G401 (cell line): ENCODE measurements around the gene IPPK. TPM values are rescaled to one million over a fixed set of nuclear protein-coding genes. Genes with fewer than 3 reads are reported as not detected.
"Not testable (repeated sequence)": the region's sequence is repeated elsewhere in the genome, so short reads cannot be mapped to it uniquely, and the experiment has no call there.

Experiments
- DNase-seq: peaks from one replicate; pipeline ENCODE4 v3.0.0-alpha.2; 2015; ENCODE audit warnings: low spot score
- in situ Hi-C: cut with HindIII; loops from 2 replicates; pipeline ENCODE4 v1.10.0; 2016; ENCODE audit warnings: low sequenced_read_pairs, mixed read lengths
- total RNA-seq: library from RNA; depleted of rRNA; stranded (reverse); fragments of >200 nt; shearing (Covaris generic); gene quantifications from 2 replicates; pipeline ENCODE4 v1.2.3, GENCODE V29; 2014

IPPK gene
- total RNA-seq, 1 experiment from 2014 or later = 15.9 TPM

DNA sequence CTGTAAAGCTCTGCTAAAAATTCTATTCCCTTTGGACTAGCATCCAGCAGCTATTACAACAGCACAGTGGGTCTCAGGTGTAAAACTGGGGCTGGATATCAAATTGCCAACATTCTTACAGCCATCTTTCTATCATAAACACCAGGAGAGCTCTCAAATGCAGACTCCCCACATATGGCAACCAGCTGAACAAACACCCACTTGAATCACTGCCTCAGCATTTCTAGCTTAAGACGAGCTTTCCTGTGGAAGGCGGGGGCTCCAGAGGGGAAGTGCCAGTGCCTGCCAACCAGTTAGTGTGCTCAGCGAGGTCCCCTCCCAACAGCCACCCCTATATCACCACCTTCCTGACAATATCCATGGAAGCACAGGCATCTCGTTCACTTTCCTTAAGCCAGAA lies 62.2 kb downstream of the IPPK start:
- in situ Hi-C loops = no loop called here
- no peak for DNase-seq

DNA sequence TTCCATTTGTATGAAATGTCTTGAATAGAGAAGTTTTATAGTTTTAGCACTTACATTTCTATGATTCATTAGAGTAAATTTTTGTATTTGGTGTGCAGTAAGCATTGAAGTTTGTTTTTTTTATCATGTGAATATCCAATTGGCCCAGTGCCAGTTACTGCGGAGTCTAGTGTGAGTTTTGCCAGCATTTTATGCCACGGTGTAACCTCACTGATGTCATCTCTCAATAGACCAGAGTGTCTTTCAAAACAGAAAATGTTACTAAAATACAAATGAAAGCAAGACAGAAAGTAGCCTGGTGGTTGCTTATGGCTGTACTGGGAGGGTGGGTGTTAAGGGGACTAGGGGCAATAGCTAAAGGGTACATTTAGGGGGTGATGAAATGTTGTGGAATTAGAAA lies 62.8 kb downstream of the IPPK start:
- DNase-seq = peak; percentile 27
- in situ Hi-C loops = no loop called here

DNA sequence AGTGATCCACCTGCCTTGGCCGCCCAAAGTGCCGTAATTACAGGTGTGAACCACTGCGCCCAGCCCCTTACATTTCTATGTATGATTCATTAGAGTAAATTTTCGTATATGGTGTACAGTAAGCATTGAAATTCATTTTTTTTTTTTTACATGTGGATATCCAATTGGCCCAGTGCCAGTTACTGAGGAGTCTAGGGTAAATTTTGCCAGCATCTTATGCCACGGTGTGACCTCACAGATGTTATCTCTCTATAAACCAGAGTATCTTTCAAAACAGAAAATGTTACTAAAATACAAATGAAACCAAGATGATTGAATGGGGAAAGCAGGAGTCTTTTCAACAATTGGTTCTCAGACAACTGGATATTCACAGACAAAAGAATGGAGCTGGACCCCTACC lies 64.7 kb downstream of the IPPK start:
- in situ Hi-C loops = no loop called here
- DNase-seq = no peak

DNA sequence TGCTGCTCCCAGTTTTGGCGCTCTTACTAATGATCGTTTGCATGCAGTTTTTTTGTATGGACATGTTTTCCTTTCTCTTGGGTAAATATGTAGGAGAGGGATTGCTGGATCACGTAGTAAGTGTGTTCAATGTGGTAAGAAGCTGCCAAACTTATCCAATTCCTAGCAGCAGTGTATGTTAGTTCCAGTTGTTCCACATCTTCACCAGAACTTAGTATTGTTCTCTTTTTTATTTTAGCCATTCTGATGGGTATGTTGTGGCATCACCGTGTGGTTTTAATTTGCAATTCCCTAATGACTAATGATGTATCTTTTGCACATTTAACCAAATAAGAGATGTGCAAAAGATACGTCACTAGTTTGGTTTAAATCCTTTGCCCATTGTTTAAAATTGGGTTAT lies 65.9 kb downstream of the IPPK start:
- in situ Hi-C loops = no loop called here

DNA sequence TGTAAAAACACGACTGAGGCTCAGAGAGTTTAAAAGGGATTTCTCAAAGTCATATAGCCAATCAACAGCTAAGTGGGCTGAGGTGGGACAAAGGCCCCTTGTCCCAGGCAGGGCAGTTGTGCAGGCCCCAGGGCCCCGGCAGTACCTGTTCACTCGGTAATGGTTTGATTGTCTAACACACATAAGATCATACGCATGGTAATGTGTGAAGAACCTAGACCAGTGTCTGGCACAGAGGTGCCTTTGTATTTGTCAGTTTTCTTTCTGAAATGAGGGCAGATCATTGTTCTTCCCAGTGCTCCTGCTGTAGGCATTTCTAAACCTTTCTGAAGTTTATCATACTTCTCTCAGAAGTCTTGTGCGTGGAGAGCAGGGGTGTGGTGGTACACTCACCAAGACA lies 66.8 kb downstream of the IPPK start:
- in situ Hi-C loops = no loop called here
- DNase-seq = no peak

More for the DNA sequence above, 65.9 kb downstream of the IPPK start:
- DNase-seq = no peak

DNA sequence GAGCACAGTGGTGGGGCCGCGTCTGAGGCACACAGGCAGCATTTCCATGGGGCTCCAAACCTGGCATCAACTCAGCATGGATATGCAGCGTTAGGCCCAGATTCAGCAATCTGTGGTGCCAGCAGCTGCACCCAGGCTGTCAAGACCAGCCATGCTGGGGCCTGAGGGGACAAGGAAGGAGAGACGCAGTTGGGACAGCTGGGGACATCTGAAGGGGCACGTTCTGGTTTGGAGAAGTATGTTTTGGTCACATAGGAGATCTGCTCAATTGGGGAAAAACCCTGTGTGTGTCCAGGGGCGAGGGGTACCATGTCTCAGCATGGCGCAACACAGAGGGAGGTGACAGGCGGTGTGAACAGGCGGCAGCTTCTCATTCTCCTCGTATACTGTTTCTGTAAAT lies 67.5 kb downstream of the IPPK start:
- DNase-seq = no peak
- in situ Hi-C loops = no loop called here

DNA sequence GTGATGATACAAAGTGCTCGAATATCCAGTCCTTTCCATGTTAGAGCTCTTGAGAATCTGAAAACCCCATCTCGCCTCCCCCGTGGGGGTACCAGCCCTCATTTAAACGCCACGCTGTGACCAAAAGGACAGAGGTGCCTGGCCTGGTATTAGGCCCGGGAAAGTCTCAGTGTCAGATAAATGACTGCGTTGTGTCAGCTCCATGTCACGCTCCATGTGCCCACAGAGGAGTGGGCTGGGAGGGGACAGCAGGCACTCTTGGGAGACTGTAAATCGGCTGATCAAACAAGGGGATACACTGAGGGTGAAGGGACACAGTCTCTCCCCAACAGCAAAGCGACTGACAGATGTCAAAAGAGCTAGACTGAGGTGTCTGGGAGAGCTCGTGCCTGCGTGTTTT lies 68.5 kb downstream of the IPPK start:
- no peak for DNase-seq
- in situ Hi-C loops = no loop called here

DNA sequence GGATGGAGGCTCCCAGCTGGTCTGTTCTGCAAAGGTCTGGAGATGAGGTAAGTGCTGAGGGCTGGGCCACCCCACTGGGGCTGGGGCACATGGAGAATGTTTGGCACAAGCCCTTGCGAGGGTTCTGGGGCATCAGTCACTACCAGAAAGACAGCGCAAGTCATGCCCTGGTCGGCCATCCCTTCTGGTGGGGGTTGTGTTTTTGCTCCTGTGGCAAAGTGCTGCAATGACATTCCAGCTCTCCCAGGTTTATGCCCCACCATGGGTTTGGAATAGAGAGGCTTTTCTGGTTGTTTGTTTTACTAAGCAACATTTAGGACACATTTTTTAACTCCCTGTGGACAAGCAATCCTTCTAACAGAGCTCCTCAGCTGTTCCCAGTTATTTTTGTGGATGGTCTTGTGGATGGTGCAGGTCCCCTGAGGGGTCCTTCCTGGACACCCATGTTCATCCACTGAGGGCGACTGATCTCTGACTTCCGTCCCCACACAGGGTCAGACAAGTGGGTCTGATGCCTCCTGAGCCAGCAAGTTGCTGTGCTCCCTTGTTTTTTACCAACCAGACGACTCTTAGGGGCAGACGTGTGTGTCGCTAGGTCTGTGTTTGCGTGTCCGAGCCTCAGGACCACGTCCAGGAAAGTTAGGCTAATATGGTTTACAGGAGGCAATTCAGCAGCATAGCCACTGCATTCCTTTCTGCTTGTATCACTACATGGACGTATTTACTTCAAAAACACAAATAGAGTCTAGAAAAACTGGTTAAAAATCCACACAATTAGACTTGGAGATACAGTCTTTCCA lies 69.3 kb downstream of the IPPK start:
- in situ Hi-C loops = no loop called here
- no peak for DNase-seq

DNA sequence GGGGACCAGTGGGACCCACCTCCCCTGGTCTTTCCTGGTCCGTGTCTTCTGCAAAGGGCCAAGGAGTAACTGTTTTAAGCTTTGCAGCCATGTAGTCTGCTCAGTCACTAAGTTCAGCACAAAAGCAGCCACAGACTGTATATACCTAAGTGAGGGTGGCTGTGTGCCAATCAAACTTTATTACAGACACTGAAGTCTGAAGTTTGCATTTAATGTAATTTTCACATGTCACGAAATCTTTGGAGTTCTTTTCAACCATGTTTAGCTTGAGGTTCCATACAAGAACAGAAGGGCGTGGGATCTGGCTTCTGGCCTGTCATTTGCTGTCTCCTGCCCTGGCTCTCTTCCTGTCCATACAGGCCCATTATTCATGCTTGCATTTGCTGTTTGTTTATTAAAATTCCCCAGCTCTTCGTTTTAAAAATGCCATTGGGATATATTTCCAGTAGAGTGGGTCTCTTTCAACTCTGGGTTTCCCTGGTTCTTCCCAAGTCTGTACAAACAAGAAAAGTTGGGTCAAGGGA lies 69.9 kb downstream of the IPPK start:
- in situ Hi-C loops = no loop called here
- DNase-seq = no peak

DNA sequence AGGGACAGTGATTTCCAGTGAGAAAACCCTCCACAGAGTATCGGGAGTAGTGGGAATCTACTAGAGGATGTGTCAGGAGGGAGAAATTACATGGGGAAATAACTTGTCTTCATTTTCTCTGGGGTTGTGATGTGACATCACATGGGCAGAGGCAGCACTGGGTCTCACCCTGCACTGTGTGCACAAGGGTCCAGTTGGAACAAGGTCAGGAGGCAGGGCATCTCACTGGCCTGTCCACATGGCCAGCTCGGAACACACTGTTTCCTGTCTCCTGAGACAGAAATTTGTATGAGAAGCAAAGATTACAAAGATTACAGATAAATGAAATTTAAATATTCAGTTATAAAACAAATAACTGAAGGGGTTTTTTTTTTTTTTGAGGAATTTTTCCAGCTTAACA lies 71.5 kb downstream of the IPPK start:
- in situ Hi-C loops = no loop called here
- DNase-seq = no peak

DNA sequence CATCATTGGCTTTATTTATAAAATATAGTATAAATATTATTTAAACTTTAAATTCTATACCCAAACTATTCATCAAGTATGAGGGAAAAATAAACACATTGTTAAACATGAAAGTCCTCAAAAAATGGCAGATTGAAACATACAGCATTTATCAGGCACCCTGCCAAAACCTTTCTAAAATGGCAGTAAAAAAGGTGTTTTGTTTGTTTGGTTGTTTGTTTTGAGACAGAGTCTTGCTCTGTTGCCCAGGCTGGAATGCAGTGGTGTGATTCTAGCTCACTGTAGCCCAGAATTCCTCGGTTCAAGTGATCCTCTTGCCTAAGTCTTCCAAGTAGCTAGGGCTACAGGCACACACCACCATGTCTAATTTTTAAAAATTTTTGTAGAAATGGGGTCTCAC lies 74.0 kb downstream of the IPPK start:
- in situ Hi-C loops = no loop called here
- DNase-seq = no peak

DNA sequence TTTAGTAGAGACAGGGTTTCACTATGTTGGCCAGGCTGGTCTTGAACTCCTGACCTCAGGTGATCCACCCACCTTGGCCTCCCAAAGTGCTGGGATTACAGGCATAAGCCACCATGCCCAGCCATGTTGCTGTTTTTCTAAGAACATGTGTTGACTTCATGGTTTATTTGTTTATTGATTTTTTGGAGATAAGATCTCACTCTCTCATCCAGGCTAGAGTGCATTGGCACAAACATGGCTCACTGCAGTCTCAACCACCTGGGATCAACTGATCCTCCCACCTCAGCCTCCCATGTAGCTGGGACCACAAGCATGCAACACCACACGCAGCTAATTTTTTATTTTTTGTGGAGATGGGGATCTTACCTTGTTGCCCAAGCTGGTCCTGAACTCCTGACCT lies 74.9 kb downstream of the IPPK start:
- in situ Hi-C loops = not testable (repeated sequence)

DNA sequence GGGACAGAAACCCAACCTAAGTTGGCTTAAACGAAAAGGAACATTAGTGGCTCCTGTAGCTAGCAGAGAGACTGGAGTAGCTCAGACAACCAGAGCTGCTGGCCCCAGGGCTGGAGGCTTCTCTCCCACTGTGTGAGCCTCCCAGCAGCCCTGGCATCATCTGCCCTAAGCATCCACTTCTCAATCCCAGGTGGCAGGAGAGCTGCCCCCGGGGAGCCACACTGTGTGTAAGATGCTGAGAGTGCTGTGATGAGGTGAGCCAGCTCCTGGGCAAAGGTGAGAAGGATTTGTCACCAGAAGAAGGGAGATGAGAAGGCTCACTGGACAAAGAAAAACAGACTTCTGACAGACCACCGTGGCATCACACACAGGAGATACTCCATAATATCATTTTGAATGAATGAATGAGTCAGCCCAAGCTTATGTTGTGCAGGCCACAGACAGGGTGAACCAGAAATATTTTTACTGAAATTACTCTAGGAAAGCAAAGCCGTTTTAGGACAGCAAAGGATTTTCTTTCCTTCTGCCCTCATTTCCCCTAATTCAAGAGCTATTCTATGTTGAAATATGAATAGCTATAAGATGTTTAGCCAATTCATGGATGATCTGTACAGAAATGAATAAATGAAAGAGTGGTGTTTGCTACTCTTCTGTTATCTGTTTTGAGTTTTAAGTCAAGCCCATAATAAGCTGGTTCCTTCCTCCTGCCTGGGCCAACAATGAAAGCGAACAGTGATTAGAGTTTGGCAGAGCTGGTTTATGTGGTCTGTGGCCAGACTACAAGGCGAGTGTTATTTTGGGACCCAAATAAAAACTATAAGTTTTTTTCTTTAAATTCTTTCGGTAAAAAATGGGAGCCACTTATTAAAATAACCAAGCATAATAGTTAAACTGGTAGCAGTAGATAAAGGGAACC lies 76.7 kb downstream of the IPPK start:
- no peak for DNase-seq
- in situ Hi-C loops = no loop called here

More for the DNA sequence above, 74.9 kb downstream of the IPPK start:
- not testable (repeated sequence) for DNase-seq

DNA sequence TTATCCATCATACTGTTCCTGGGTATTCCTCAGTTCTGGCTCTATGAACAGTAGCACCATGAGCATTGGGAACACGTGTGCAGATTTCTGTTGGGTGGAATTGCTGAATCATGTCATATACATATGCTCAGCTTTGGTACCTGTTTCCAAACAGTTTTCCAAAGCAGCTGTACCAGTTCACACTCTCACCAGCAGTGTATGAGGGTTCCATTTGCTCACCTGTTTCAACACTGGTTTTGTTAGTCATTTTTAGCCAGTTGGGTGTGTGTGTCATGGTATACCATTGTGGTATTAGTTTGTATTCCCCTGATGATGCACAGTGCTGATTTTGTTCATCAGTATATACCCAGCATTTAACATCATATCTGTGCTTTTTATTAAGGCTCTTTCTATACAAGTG lies 77.4 kb downstream of the IPPK start:
- in situ Hi-C loops = no loop called here
- no peak for DNase-seq

DNA sequence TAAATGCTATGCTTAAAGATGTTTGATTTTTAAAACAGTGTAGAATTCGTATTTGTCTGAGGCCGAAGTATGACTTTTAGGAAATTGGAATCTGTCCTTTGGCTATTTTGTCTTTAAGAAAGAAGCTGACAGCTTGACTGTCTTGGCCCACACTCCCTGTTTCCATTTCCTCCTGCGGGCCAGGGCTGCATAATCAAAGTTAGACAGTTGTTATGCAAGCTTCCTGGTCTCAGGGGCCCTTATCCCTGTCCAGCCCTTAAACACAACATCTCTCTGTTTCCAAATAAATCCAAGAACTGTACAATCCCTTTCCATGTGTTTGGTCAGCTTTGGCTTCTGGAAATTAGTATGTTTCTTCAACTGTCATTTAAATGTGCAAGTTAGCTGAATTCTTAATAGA lies 79.6 kb downstream of the IPPK start:
- in situ Hi-C loops = no loop called here
- no peak for DNase-seq

DNA sequence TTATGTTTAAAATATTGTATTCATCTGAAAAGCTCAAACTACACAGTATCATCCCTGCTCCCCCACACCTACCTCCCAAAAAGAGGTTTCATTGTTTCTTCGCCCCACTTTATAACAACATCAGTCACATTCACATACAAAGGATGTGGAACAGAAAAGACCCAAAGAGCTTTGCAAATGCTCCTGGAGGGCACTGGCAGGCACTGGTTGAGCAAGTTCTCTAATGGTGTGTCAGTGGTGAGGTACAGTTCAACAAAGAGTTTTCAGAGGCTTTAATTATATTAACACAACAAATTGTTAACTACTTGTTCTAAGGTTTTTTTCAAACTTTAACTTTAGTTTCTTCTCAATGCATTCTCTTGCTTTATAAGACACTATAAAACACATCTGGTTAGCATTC lies 80.0 kb downstream of the IPPK start:
- no peak for DNase-seq
- in situ Hi-C loops = no loop called here

DNA sequence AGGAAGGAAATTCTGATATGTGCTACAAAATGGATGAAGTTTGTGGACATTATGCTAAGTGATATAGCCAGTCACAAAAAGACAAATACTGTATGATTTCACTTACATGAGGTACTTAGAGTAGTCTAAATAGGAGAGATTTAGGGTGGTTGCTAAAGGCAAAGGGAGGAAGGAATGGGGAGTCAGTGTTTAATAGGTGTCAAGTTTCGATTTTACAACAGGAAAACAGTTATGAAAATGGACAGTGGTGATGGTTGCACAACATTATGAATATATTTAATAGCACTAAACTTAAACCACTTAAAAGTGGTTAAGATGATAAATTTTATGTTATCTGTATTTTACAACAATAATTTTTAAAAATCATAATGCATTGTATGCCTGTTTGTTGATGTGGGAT lies 93.8 kb downstream of the IPPK start:
- no peak for DNase-seq
- in situ Hi-C loops = no loop called here

DNA sequence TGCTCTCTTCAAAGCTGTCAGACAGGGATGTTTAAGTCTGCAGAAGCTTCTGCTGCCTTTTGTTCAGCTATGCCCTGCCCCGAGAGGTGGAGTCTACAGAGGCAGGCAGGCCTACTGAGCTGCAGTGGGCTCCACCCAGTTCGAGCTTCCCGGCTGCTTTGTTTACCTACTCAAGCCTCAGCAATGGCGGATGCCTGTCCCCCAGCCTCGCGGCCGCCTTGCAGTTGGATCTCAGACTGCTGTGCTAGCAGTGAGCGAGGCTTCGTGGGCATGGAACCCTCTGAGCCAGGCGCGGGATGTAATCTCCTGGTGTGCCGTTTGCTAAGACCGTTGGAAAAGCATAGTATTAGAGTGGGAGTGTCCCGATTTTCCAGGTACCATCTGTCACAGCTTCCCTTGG lies 96.3 kb downstream of the IPPK start:
- in situ Hi-C loops, DNase-seq: not testable (repeated sequence)

DNA sequence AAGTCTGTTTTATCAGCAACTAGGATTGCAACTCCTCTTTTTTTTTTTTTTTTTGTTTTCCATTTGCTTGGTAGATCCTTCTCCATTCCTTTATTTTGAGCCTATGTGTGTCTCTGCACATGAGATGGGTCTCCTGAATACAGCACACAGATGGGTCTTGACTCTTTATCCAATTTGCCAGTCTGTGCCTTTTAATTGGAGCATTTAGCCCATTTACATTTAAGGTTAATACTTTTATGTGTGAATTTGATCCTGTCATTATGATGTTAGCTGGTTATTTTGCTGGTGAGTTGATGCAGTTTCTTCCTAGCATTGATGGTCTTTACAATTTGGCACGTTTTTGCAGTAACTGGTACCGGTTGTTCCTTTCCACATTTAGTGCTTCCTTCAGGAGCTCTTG lies 98.1 kb downstream of the IPPK start:
- in situ Hi-C loops = not testable (repeated sequence)

DNA sequence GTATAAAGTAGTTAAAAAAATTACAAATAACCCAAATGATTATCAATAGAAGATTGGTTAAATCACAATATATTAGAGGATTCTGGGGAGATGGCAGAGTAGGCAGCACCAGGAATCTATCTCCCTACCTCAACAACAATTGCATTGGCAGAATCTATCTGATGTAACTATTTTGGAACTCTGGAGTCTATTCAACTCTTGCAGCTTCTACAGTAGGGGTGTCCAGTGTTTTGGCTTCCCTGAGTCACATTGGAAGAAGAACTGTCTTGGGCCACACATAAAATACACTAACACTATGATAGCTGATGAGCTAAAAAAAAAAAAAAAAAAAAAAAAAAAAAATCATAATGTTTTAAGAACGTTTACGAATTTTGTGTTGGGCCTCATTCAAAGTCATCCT lies 104.9 kb downstream of the IPPK start:
- in situ Hi-C loops = no loop called here
- no peak for DNase-seq

More for the DNA sequence above, 98.1 kb downstream of the IPPK start:
- DNase-seq = not testable (repeated sequence)
